Measurements from ENCODE around the gene MYLK. TPM values are rescaled to one million over a fixed set of nuclear protein-coding genes. Genes with fewer than 3 reads are reported as not detected.

The MYLK gene
- total and polyA plus RNA-seq, 7 donors, result 3.2 to 13.7 (median 5.8) TPM

- WGBS, 3 donors, result 91 to 94% (median 92%) methylated on average over 7 of the region's 7 CpGs
- no peak for TF ChIP-seq CTCF (IDR thresholded peaks at IDR 0.05)
- Histone ChIP-seq H3K4me1 (no peaks in the 10 kb centered on the region), H3K27me3 (ENCODE audit: insufficient read depth in 3 of 3, low read length in 2 of 3) (no peaks in the 10 kb centered on the region), H3K36me3 (ENCODE audit: insufficient read depth in 1 of 2, low read depth in 1 of 2) (no peaks in the 10 kb centered on the region), H3K27ac (no peak overlapping the region), H3K9me3 (no peaks in the 10 kb centered on the region), H3K4me3 (no peak overlapping the region)
- DNase-seq (no peak), ATAC-seq (no peak)
- intact Hi-C loops (cut with DNase I), result no loop called here
These were observed 117.1 kb downstream of the MYLK start for GRCh38 chr3:123767009-123767372.

- no peak overlapping the region for H3K4me3 ChIP-seq
- H3K9me3 ChIP-seq, result no peaks in the 10 kb centered on the region
- H3K27ac ChIP-seq, result no peak overlapping the region
- DNase-seq, result no peak
- ATAC-seq, result no peak
- intact Hi-C loops (cut with DNase I), result no loop called here
- 83 to 85% (median 83%) methylated on average over 13 of the region's 13 CpGs for WGBS, 3 donors
- H3K27me3 ChIP-seq (ENCODE audit: insufficient read depth in 3 of 3, low read length in 2 of 3), result no peaks in the 10 kb centered on the region
- H3K36me3 ChIP-seq (ENCODE audit: insufficient read depth in 1 of 2, low read depth in 1 of 2), result no peaks in the 10 kb centered on the region
- no peaks in the 10 kb centered on the region for H3K4me1 ChIP-seq
- no peak for TF ChIP-seq CTCF (IDR thresholded peaks at IDR 0.05)
These were observed 117.7 kb downstream of the MYLK start for GRCh38 chr3:123766193-123767008.

GRCh38 chr3:123765475-123766128, 118.5 kb downstream of the MYLK start:
- H3K27ac ChIP-seq, result no peak overlapping the region
- WGBS, 3 donors, result 91 to 92% (median 92%) methylated on average over 4 of the region's 4 CpGs
- no peak for TF ChIP-seq CTCF (IDR thresholded peaks at IDR 0.05)

GRCh38 chr3:123764647-123765046, 119.5 kb downstream of the MYLK start:
- ATAC-seq (no peak), DNase-seq (no peak)
- Histone ChIP-seq H3K36me3 (ENCODE audit: insufficient read depth in 1 of 2, low read depth in 1 of 2) (no peaks in the 10 kb centered on the region), H3K27ac (no peak overlapping the region), H3K4me1 (no peaks in the 10 kb centered on the region), H3K9me3 (no peaks in the 10 kb centered on the region), H3K27me3 (ENCODE audit: insufficient read depth in 3 of 3, low read length in 2 of 3) (no peaks in the 10 kb centered on the region), H3K4me3 (no peak overlapping the region)
- TF ChIP-seq CTCF (IDR thresholded peaks at IDR 0.05), result no peak
- intact Hi-C loops (cut with DNase I), result no loop called here
- 87 to 93% (median 89%) methylated on average over 8 of the region's 8 CpGs for WGBS, 3 donors

More at GRCh38 chr3:123765475-123766128, 118.5 kb downstream of the MYLK start:
- intact Hi-C loops (cut with DNase I), result no loop called here
- Histone ChIP-seq H3K36me3 (ENCODE audit: insufficient read depth in 1 of 2, low read depth in 1 of 2) (no peaks in the 10 kb centered on the region), H3K9me3 (no peaks in the 10 kb centered on the region), H3K4me1 (no peaks in the 10 kb centered on the region), H3K4me3 (no peak overlapping the region), H3K27me3 (ENCODE audit: insufficient read depth in 3 of 3, low read length in 2 of 3) (no peaks in the 10 kb centered on the region)
- ATAC-seq, result no peak
- no peak for DNase-seq
